Fibroblast of lung (primary cell): ENCODE data around the gene TFDP2. TPM values are rescaled to one million over a fixed set of nuclear protein-coding genes. Genes with fewer than 3 reads are reported as not detected.

Experiments
- DNase-seq, 2 donors: peaks; one replicate each; pipeline versions ENCODE4 v3.0.0 to v3.0.0-alpha.2; 2010; ENCODE audit warnings: low read depth in 2 of 2
- H2AFZ ChIP-seq: 2 replicates; pipeline ENCODE4 v1.5.1; 2012; ENCODE audit warnings: low read length, control low read depth, inconsistent platforms
- H3K27ac ChIP-seq: 2 replicates; pipeline ENCODE4 v1.5.1; 2011; ENCODE audit warnings: low read length, control low read depth; ENCODE audit not compliant: insufficient read depth
- H3K27me3 ChIP-seq: 2 replicates; pipeline ENCODE4 v1.5.1; 2011; ENCODE audit warnings: mild to moderate bottlenecking, low read length; ENCODE audit not compliant: control insufficient read depth, insufficient read depth
- H3K36me3 ChIP-seq: 2 replicates; pipeline ENCODE4 v1.5.1; 2011; ENCODE audit warnings: low read length; ENCODE audit not compliant: control insufficient read depth, insufficient read depth
- H3K4me1 ChIP-seq: 2 replicates; pipeline ENCODE4 v1.5.1; 2011; ENCODE audit warnings: low read length; ENCODE audit not compliant: control insufficient read depth, insufficient read depth; ENCODE audit errors: extremely low read depth
- H3K4me2 ChIP-seq: 2 replicates; pipeline ENCODE4 v1.5.1; 2011; ENCODE audit warnings: low read length, control low read depth; ENCODE audit not compliant: insufficient read depth; ENCODE audit errors: extremely low read depth
- H3K4me3 ChIP-seq, 4 experiments: fragments of 200-600 bp in 1 of 4; sonication (generic) in 1 of 4; replicated peaks in 1 of 4; 2 replicates each; pipeline ENCODE4 v1.5.1; 2011 to 2016; ENCODE audit warnings: low read length in 4 of 4, low read depth in 3 of 4, mild to moderate bottlenecking in 3 of 4, control low read depth in 2 of 4, inconsistent platforms in 1 of 4, mixed read lengths in 1 of 4; ENCODE audit not compliant: insufficient read depth in 1 of 4; ENCODE audit errors: control extremely low read depth in 1 of 4
- H3K79me2 ChIP-seq: 2 replicates; pipeline ENCODE4 v1.5.1; 2012; ENCODE audit warnings: mild to moderate bottlenecking, low read length, inconsistent platforms; ENCODE audit not compliant: control insufficient read depth, insufficient read depth
- H3K9ac ChIP-seq: 2 replicates; pipeline ENCODE4 v1.5.1; 2011; ENCODE audit warnings: mild to moderate bottlenecking, low read length, control low read depth; ENCODE audit not compliant: insufficient read depth
- H3K9me3 ChIP-seq: 2 replicates; pipeline ENCODE4 v1.5.1; 2012; ENCODE audit warnings: low read depth, low read length; ENCODE audit not compliant: control insufficient read depth, insufficient read depth
- H4K20me1 ChIP-seq: 2 replicates; pipeline ENCODE4 v1.5.1; 2011; ENCODE audit warnings: low read length; ENCODE audit not compliant: control insufficient read depth, insufficient read depth; ENCODE audit errors: extremely low read depth
- EZH2 ChIP-seq: IDR thresholded peaks from 2 replicates; pipeline ENCODE4 v1.5.1; 2012; ENCODE audit warnings: low read length, control low read depth, mild to moderate bottlenecking; ENCODE audit errors: missing control alignments
- polyA plus RNA-seq, 2 donors: library from polyadenylated mRNA; depleted of rRNA in 1 of 2; stranded (reverse) in 1 of 2; unstranded in 1 of 2; fragments of >200 nt; gene quantifications; 2 replicates each; pipeline ENCODE4 v1.2.1, GENCODE V29; 2011 to 2012; ENCODE audit warnings: missing spikeins in 1 of 2
- total RNA-seq: library from RNA; depleted of rRNA; stranded (reverse); fragments of >200 nt; gene quantifications from 2 replicates; pipeline ENCODE4 v1.2.1, GENCODE V29; 2014
- TF ChIP-seq, protein P1 (sequence below), 2 donors: IDR thresholded peaks in 1 of 2; conservative IDR thresholded peaks in 1 of 2; 1 replicate in 1 of 2; 2 replicates in 1 of 2; pipeline ENCODE4 v1.5.1; 2011 to 2012; ENCODE audit warnings: low read length in 2 of 2, control low read depth in 1 of 2, inconsistent platforms in 1 of 2, low read depth in 1 of 2, mild to moderate bottlenecking in 1 of 2

Gene TFDP2
- total and polyA plus RNA-seq, 2 donors (not counting 1 experiment from before 2014, with no cell fraction given) = 25.1 to 83.7 TPM

DNA sequence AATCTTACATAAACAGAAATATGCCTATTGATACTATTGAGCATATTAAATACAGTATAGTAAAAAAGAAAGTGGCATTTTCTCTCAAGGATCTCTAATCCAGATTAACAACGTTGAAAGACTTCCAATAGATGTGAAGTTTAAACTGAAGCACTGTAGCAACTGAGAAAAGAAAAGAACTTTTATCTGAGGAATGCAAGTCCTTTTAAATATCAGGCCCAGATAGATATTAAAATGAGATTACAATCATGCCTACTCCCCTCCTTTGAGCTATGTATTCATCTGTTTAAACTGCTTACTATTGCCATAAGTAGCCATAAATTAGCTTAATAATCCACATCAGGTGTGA, 102.3 kb downstream of the TFDP2 start:
- no peak overlapping the region for H3K4me2 ChIP-seq
- no peaks in the 10 kb centered on the region for H3K9me3 ChIP-seq
- no peaks in the 10 kb centered on the region for H3K79me2 ChIP-seq
- no peak for DNase-seq
- no peak overlapping the region for H3K9ac ChIP-seq
- H3K36me3 ChIP-seq = no peaks in the 10 kb centered on the region
- no peak overlapping the region for H3K27ac ChIP-seq
- no peaks in the 10 kb centered on the region for H3K27me3 ChIP-seq
- TF ChIP-seq, protein P1, sequence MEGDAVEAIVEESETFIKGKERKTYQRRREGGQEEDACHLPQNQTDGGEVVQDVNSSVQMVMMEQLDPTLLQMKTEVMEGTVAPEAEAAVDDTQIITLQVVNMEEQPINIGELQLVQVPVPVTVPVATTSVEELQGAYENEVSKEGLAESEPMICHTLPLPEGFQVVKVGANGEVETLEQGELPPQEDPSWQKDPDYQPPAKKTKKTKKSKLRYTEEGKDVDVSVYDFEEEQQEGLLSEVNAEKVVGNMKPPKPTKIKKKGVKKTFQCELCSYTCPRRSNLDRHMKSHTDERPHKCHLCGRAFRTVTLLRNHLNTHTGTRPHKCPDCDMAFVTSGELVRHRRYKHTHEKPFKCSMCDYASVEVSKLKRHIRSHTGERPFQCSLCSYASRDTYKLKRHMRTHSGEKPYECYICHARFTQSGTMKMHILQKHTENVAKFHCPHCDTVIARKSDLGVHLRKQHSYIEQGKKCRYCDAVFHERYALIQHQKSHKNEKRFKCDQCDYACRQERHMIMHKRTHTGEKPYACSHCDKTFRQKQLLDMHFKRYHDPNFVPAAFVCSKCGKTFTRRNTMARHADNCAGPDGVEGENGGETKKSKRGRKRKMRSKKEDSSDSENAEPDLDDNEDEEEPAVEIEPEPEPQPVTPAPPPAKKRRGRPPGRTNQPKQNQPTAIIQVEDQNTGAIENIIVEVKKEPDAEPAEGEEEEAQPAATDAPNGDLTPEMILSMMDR (conservative IDR thresholded peaks at IDR 0.05 in 1 of 2, IDR thresholded peaks at IDR 0.05 in 1 of 2; ENCODE audit: low read depth in 1 of 2, low read length in 2 of 2) = no peak
- TF ChIP-seq EZH2 = no peak
- H3K4me3 ChIP-seq = no peak overlapping the region
- H4K20me1 ChIP-seq = no peaks in the 10 kb centered on the region
- no peak overlapping the region for H2AFZ ChIP-seq
- H3K4me1 ChIP-seq = no peaks in the 10 kb centered on the region

DNA sequence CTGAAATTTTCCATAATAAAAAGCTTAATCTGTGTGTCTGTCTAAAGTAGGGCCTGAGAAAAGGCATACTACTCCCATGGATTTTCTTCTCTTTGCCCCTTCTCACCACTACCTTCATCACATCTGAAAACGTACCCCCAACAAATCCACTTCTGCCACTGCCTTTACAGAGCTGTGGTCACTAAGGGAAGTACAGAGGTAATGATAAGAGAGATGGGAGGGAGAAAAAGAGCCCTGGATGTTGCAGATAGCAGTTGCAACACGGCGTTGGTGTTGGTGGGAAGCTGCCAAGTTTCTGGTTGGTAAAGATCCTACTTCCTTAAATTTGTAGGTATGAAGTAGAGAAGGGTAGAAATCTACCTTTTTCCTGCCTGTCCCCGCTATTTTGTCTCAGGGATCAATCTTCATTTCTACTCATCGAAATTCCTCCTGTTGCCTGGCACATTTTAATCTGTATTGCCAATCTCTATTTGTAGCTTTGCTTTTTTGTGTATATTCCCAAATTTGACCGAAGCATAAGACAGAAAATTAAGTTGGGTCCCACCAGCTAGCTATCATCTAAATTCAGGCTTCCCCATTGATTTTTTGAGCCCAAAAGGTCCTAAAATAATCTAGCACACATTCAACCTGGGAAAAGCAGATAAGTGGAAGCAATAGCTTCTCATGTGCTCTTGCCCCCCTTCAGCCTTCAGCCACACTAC, 102.9 kb downstream of the TFDP2 start:
- no peak for TF ChIP-seq EZH2
- TF ChIP-seq, protein P1 (conservative IDR thresholded peaks at IDR 0.05 in 1 of 2, IDR thresholded peaks at IDR 0.05 in 1 of 2; ENCODE audit: low read depth in 1 of 2, low read length in 2 of 2) = no peak
- Histone ChIP-seq H3K27ac (no peak overlapping the region), H3K4me3 (no peak overlapping the region), H3K9me3 (no peaks in the 10 kb centered on the region), H3K79me2 (no peaks in the 10 kb centered on the region), H3K4me2 (no peak overlapping the region), H3K36me3 (no peaks in the 10 kb centered on the region), H3K4me1 (no peaks in the 10 kb centered on the region), H4K20me1 (no peaks in the 10 kb centered on the region), H3K27me3 (no peaks in the 10 kb centered on the region), H3K9ac (no peak overlapping the region), H2AFZ (no peak overlapping the region)
- DNase-seq = no peak

DNA sequence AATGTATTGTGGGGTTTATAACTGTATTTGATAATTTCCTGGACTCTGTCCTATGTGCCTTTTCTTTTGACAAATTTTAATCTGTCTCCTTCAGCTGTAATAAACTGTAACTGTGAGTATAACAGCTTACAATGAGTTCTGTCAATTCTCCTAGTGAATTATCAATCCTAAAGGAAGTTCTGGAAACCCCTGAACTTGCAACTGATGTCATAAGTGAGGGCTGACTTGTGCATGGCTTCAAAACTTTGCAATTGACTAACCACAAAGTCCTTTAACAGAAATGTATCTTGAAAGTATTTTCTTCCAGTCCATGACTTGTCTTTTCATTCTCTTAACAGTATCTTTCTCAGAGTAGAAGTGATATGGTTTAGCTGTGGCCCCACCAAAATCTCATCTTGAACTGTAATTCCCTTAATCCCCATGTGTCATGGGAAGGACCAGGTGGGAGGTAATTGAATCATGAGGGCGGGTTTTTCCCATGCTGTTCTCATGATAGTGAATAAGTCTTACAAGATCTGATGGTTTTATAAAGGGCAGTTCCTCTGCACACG, 108.3 kb downstream of the TFDP2 start:
- Histone ChIP-seq H3K36me3 (no peaks in the 10 kb centered on the region), H3K4me3 (no peak overlapping the region), H3K27ac (no peak overlapping the region), H3K27me3 (no peaks in the 10 kb centered on the region), H3K9ac (no peak overlapping the region), H3K79me2 (no peaks in the 10 kb centered on the region), H3K4me2 (no peak overlapping the region), H3K9me3 (no peaks in the 10 kb centered on the region), H4K20me1 (no peaks in the 10 kb centered on the region), H3K4me1 (no peaks in the 10 kb centered on the region), H2AFZ (no peak overlapping the region)
- no peak for TF ChIP-seq EZH2
- TF ChIP-seq, protein P1 (conservative IDR thresholded peaks at IDR 0.05 in 1 of 2, IDR thresholded peaks at IDR 0.05 in 1 of 2; ENCODE audit: low read depth in 1 of 2, low read length in 2 of 2) = no peak
- DNase-seq = no peak
